HEK293 (cell line): Measurements from ENCODE around the gene IFT52.

Experiments used
- CTCF ChIA-PET: fragments of 350-600 bp; formaldehyde crosslinking; extraction: SDS; loops from one replicate; lab custom pipeline; 2021; ENCODE audit warnings: antibody characterized with exemption; lab: Yijun Ruan, JAX
- POLR2A ChIA-PET: fragments of 300-600 bp; formaldehyde crosslinking; extraction: SDS; loops from one replicate; lab custom pipeline; 2020; ENCODE audit warnings: antibody characterized with exemption, inconsistent platforms; lab: Yijun Ruan, JAX
- H3K27ac ChIP-seq: fragments of 200-500 bp; sonication (Bioruptor generic); 2 replicates; pipeline ENCODE4 v1.5.1; 2014; ENCODE audit warnings: low read depth, low read length, control low read depth, inconsistent platforms; ENCODE audit errors: extremely low read depth
- H3K36me3 ChIP-seq, 2 experiments: fragments of 200-500 bp in 1 of 2; sonication (Bioruptor generic) in 1 of 2; 1 replicate in 1 of 2; 2 replicates in 1 of 2; pipeline ENCODE4 v1.5.1; 2014 to 2017; ENCODE audit warnings: inconsistent platforms in 2 of 2, low read length in 2 of 2; ENCODE audit not compliant: control insufficient read depth in 2 of 2, insufficient read depth in 1 of 2
- H3K4me1 ChIP-seq: fragments of 200-500 bp; sonication (Bioruptor generic); 2 replicates; pipeline ENCODE4 v1.5.1; 2014; ENCODE audit warnings: mild to moderate bottlenecking, low read length, inconsistent platforms; ENCODE audit not compliant: control insufficient read depth, insufficient read depth
- H3K4me3 ChIP-seq: 2 replicates; pipeline ENCODE4 v1.5.1; 2011; ENCODE audit warnings: low read depth, mild to moderate bottlenecking, control low read depth, low read length, moderate library complexity
- H3K9me3 ChIP-seq: fragments of 200-500 bp; sonication (Bioruptor generic); 2 replicates; pipeline ENCODE4 v1.5.1; 2014; ENCODE audit warnings: low read depth, low read length, inconsistent platforms; ENCODE audit not compliant: control insufficient read depth, insufficient read depth
- HOXA7 ChIP-seq: sonication (generic); formaldehyde crosslinking; IDR thresholded peaks from 2 replicates; pipeline ENCODE4 v1.8.1; 2022; ENCODE audit warnings: missing genetic modification reagents, borderline replicate concordance
- KLF1 ChIP-seq: fragments of 450-650 bp; formaldehyde crosslinking; IDR thresholded peaks from 2 replicates; pipeline ENCODE4 v1.5.1; 2016; ENCODE audit warnings: missing biosample characterization, missing genetic modification characterization
- KLF16 ChIP-seq: fragments of 450-650 bp; formaldehyde crosslinking; IDR thresholded peaks from 2 replicates; pipeline ENCODE4 v1.5.1; 2017; ENCODE audit warnings: missing biosample characterization, missing genetic modification characterization
- KLF7 ChIP-seq: fragments of 450-650 bp; formaldehyde crosslinking; IDR thresholded peaks from 2 replicates; pipeline ENCODE4 v1.5.1; 2016; ENCODE audit warnings: missing biosample characterization, missing genetic modification characterization, borderline replicate concordance
- KLF9 ChIP-seq: fragments of 450-650 bp; formaldehyde crosslinking; IDR thresholded peaks from 2 replicates; pipeline ENCODE4 v1.5.1; 2016; ENCODE audit warnings: missing biosample characterization, missing genetic modification characterization, low read depth
- MYNN ChIP-seq: fragments of 450-650 bp; formaldehyde crosslinking; IDR thresholded peaks from 2 replicates; pipeline ENCODE4 v1.5.1; 2016; ENCODE audit warnings: missing biosample characterization, missing genetic modification characterization, borderline replicate concordance
- YY1 ChIP-seq: fragments of 450-650 bp; formaldehyde crosslinking; IDR thresholded peaks from 2 replicates; pipeline ENCODE4 v1.5.1; 2018; ENCODE audit warnings: missing biosample characterization, missing genetic modification characterization
- ZBTB26 ChIP-seq: fragments of 450-650 bp; formaldehyde crosslinking; optimal IDR thresholded peaks from 2 replicates; pipeline ENCODE3; 2016; ENCODE audit warnings: missing biosample characterization, mild to moderate bottlenecking, missing genetic modification characterization
- ZBTB48 ChIP-seq: fragments of 450-650 bp; formaldehyde crosslinking; IDR thresholded peaks from 2 replicates; pipeline ENCODE4 v1.5.1; 2016; ENCODE audit warnings: missing biosample characterization, missing genetic modification characterization
- ZNF121 ChIP-seq: fragments of 450-650 bp; formaldehyde crosslinking; IDR thresholded peaks from 2 replicates; pipeline ENCODE4 v1.5.1; 2016; ENCODE audit warnings: missing biosample characterization, missing genetic modification characterization
- ZNF157 ChIP-seq: fragments of 450-650 bp; formaldehyde crosslinking; IDR thresholded peaks from 2 replicates; pipeline ENCODE4 v1.5.1; 2016; ENCODE audit warnings: missing biosample characterization, missing genetic modification characterization
- ZNF18 ChIP-seq: fragments of 450-650 bp; formaldehyde crosslinking; IDR thresholded peaks from 2 replicates; pipeline ENCODE4 v1.5.1; 2016; ENCODE audit warnings: missing biosample characterization, missing genetic modification characterization
- ZNF394 ChIP-seq: fragments of 450-650 bp; formaldehyde crosslinking; IDR thresholded peaks from 2 replicates; pipeline ENCODE4 v1.5.1; 2016; ENCODE audit warnings: missing biosample characterization, missing genetic modification characterization, mild to moderate bottlenecking, moderate library complexity, borderline replicate concordance
- ZNF426 ChIP-seq: fragments of 450-650 bp; formaldehyde crosslinking; IDR thresholded peaks from 2 replicates; pipeline ENCODE4 v1.5.1; 2017; ENCODE audit warnings: missing biosample characterization, missing genetic modification characterization, mild to moderate bottlenecking, inconsistent platforms, moderate library complexity
- ZNF600 ChIP-seq: fragments of 450-650 bp; formaldehyde crosslinking; IDR thresholded peaks from 2 replicates; pipeline ENCODE4 v1.5.1; 2016; ENCODE audit warnings: missing biosample characterization, missing genetic modification characterization
- ZNF654 ChIP-seq: fragments of 450-650 bp; formaldehyde crosslinking; IDR thresholded peaks from 2 replicates; pipeline ENCODE4 v1.5.1; 2016; ENCODE audit warnings: low read depth, missing biosample characterization, missing genetic modification characterization
- ZNF658 ChIP-seq: fragments of 450-650 bp; formaldehyde crosslinking; IDR thresholded peaks from 2 replicates; pipeline ENCODE4; 2016; ENCODE audit warnings: missing biosample characterization, missing genetic modification characterization
- ZNF677 ChIP-seq: fragments of 450-650 bp; IDR thresholded peaks from 2 replicates; pipeline ENCODE4 v1.5.0; 2018; ENCODE audit warnings: missing biosample characterization, mild to moderate bottlenecking, missing genetic modification characterization, moderate library complexity
- ZNF747 ChIP-seq: fragments of 450-650 bp; formaldehyde crosslinking; IDR thresholded peaks from 2 replicates; pipeline ENCODE4 v1.5.1; 2016; ENCODE audit warnings: missing biosample characterization, missing genetic modification characterization
- ZNF776 ChIP-seq: fragments of 450-650 bp; formaldehyde crosslinking; IDR thresholded peaks from 2 replicates; pipeline ENCODE4 v1.5.0; 2017; ENCODE audit warnings: missing biosample characterization, missing genetic modification characterization, borderline replicate concordance
- ZNF843 ChIP-seq: fragments of 450-650 bp; formaldehyde crosslinking; IDR thresholded peaks from 2 replicates; pipeline ENCODE4 v1.5.1; 2016; ENCODE audit warnings: missing biosample characterization, missing genetic modification characterization
- TF ChIP-seq, protein P1 (sequence below): fragments of 450-650 bp; formaldehyde crosslinking; IDR thresholded peaks from 2 replicates; pipeline ENCODE4 v1.5.1; 2016; ENCODE audit warnings: missing biosample characterization, missing genetic modification characterization
- TF ChIP-seq, protein P2 (sequence below): fragments of 450-650 bp; formaldehyde crosslinking; IDR thresholded peaks from 2 replicates; pipeline ENCODE4 v1.5.1; 2016; ENCODE audit warnings: missing biosample characterization, missing genetic modification characterization
- TF ChIP-seq, protein P3 (sequence below): fragments of 450-650 bp; formaldehyde crosslinking; IDR thresholded peaks from 2 replicates; pipeline ENCODE4 v1.5.1; 2016; ENCODE audit warnings: missing biosample characterization, missing genetic modification characterization
- TF ChIP-seq, protein P4 (sequence below): fragments of 450-650 bp; formaldehyde crosslinking; IDR thresholded peaks from 2 replicates; pipeline ENCODE4 v1.5.1; 2016; ENCODE audit warnings: missing biosample characterization, missing genetic modification characterization

IFT52 gene

GRCh38 chr20:43666376-43667328, 75.9 kb downstream of the IFT52 start, which contains the start of gene MYBL2:
Gene MYBL2 (plus strand): TSS chr20:43667114. CDS start chr20:43667284, 170 bp downstream.
- Histone ChIP-seq H3K27ac (peak within 1 kb of the TSS; percentile 77), H3K9me3 (no peaks in the 10 kb centered on the region), H3K4me3 (peak within 1 kb of the TSS; percentile 80), H3K4me1 (no peaks in the 10 kb centered on the region), H3K36me3 (peaks cover 0 to 23% of the 10 kb centered on the region in 2 experiments; a peak in 2 of 3 replicates)
- ChIA-PET POLR2A (interaction anchor here (0.5 to 1.4 kb wide), 6 partner anchors 8 to 1221 kb away, joined by 3 to 9 read pairs (median 4); partner anchors contain the start of gene IFT52), CTCF (no interaction called here)
- TF ChIP-seq ZNF677 (tag by site-specific recombination) (no peak), YY1 (tag by site-specific recombination) (no peak), ZNF776 (tag by site-specific recombination) (no peak), HOXA7 (CRISPR knock-in tag) (no peak), ZNF394 (tag by site-specific recombination) (0 out of 2 replicates have a peak, but pooled peaks have one; percentile 15), MYNN (tag by site-specific recombination) (no peak), ZNF157 (tag by site-specific recombination) (no peak), ZBTB26 (peak; percentile 46), ZNF654 (tag by site-specific recombination) (no peak), ZNF121 (peak; percentile 66; the same call in 1 of the 2 replicates), KLF7 (tag by site-specific recombination) (peak; percentile 68; the same call in 1 of the 2 replicates), KLF16 (tag by site-specific recombination) (peak; percentile 50; the same call in 1 of the 2 replicates), ZNF658 (no peak), ZBTB48 (tag by site-specific recombination) (0 out of 2 replicates have a peak, but pooled peaks have one; percentile 56), ZNF18 (tag by site-specific recombination) (no peak), KLF1 (tag by site-specific recombination) (peak; percentile 59), ZNF600 (tag by site-specific recombination) (peak; percentile 88), ZNF426 (no peak), KLF9 (tag by site-specific recombination) (peak; percentile 37; the same call in 1 of the 2 replicates), ZNF843 (tag by site-specific recombination) (no peak), ZNF747 (tag by site-specific recombination) (no peak)
- TF ChIP-seq, protein P1, sequence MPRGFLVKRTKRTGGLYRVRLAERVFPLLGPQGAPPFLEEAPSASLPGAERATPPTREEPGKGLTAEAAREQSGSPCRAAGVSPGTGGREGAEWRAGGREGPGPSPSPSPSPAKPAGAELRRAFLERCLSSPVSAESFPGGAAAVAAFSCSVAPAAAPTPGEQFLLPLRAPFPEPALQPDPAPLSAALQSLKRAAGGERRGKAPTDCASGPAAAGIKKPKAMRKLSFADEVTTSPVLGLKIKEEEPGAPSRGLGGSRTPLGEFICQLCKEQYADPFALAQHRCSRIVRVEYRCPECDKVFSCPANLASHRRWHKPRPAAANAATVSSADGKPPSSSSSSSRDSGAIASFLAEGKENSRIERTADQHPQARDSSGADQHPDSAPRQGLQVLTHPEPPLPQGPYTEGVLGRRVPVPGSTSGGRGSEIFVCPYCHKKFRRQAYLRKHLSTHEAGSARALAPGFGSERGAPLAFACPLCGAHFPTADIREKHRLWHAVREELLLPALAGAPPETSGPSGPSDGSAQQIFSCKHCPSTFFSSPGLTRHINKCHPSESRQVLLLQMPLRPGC (tag by site-specific recombination), result no peak
- TF ChIP-seq, protein P2, sequence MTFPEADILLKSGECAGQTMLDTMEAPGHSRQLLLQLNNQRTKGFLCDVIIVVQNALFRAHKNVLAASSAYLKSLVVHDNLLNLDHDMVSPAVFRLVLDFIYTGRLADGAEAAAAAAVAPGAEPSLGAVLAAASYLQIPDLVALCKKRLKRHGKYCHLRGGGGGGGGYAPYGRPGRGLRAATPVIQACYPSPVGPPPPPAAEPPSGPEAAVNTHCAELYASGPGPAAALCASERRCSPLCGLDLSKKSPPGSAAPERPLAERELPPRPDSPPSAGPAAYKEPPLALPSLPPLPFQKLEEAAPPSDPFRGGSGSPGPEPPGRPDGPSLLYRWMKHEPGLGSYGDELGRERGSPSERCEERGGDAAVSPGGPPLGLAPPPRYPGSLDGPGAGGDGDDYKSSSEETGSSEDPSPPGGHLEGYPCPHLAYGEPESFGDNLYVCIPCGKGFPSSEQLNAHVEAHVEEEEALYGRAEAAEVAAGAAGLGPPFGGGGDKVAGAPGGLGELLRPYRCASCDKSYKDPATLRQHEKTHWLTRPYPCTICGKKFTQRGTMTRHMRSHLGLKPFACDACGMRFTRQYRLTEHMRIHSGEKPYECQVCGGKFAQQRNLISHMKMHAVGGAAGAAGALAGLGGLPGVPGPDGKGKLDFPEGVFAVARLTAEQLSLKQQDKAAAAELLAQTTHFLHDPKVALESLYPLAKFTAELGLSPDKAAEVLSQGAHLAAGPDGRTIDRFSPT, result no peak
- TF ChIP-seq, protein P3, sequence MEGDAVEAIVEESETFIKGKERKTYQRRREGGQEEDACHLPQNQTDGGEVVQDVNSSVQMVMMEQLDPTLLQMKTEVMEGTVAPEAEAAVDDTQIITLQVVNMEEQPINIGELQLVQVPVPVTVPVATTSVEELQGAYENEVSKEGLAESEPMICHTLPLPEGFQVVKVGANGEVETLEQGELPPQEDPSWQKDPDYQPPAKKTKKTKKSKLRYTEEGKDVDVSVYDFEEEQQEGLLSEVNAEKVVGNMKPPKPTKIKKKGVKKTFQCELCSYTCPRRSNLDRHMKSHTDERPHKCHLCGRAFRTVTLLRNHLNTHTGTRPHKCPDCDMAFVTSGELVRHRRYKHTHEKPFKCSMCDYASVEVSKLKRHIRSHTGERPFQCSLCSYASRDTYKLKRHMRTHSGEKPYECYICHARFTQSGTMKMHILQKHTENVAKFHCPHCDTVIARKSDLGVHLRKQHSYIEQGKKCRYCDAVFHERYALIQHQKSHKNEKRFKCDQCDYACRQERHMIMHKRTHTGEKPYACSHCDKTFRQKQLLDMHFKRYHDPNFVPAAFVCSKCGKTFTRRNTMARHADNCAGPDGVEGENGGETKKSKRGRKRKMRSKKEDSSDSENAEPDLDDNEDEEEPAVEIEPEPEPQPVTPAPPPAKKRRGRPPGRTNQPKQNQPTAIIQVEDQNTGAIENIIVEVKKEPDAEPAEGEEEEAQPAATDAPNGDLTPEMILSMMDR (tag by site-specific recombination), result 0 out of 2 replicates have a peak, but pooled peaks have one; percentile 8
- TF ChIP-seq, protein P4, sequence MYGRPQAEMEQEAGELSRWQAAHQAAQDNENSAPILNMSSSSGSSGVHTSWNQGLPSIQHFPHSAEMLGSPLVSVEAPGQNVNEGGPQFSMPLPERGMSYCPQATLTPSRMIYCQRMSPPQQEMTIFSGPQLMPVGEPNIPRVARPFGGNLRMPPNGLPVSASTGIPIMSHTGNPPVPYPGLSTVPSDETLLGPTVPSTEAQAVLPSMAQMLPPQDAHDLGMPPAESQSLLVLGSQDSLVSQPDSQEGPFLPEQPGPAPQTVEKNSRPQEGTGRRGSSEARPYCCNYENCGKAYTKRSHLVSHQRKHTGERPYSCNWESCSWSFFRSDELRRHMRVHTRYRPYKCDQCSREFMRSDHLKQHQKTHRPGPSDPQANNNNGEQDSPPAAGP (tag by site-specific recombination), result 0 out of 2 replicates have a peak, but pooled peaks have one; percentile 42
